Kidney capillary endothelial cell (primary cell): ENCODE data around the gene SLC29A4.
"Not testable (repeated sequence)": the region's sequence is repeated elsewhere in the genome, so short reads cannot be mapped to it uniquely, and the experiment has no call there.

Experiments
- DNase-seq: peaks from one replicate; pipeline ENCODE4 v3.0.0-alpha.2; 2018; ENCODE audit warnings: low spot score

SLC29A4 gene

GRCh38 chr7:5296611-5297226 is 14.0 kb downstream of the SLC29A4 start:
- DNase-seq: no peak

- DNase-seq: no peak
Measured at GRCh38 chr7:5300366-5300765, 17.6 kb downstream of the SLC29A4 start.

DNA sequence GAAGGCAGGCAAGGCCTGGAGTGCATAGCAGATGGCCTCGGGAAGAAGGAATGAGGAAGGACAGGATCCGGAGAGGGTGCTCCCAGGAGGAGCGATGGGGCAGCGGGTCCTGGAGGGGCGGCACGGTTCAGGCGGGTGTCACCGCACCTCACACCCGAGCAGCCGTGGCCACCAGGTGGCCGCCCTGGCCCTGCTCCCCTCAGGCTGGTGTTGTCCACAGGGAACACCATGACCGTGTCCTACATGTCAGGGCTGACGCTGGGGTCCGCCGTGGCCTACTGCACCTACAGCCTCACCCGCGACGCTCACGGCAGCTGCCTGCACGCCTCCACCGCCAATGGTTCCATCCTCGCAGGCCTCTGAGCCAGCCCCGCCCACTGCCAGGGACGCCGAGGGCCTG is 19.8 kb downstream of the SLC29A4 start:
- DNase-seq: no peak

- no peak for DNase-seq
Measured at GRCh38 chr7:5303061-5303460, 20.3 kb downstream of the SLC29A4 start.

- no peak for DNase-seq
Measured at GRCh38 chr7:5303591-5304505, 21.1 kb downstream of the SLC29A4 start.

GRCh38 chr7:5305050-5305449 is 22.3 kb downstream of the SLC29A4 start:
- DNase-seq: not testable (repeated sequence)

DNA sequence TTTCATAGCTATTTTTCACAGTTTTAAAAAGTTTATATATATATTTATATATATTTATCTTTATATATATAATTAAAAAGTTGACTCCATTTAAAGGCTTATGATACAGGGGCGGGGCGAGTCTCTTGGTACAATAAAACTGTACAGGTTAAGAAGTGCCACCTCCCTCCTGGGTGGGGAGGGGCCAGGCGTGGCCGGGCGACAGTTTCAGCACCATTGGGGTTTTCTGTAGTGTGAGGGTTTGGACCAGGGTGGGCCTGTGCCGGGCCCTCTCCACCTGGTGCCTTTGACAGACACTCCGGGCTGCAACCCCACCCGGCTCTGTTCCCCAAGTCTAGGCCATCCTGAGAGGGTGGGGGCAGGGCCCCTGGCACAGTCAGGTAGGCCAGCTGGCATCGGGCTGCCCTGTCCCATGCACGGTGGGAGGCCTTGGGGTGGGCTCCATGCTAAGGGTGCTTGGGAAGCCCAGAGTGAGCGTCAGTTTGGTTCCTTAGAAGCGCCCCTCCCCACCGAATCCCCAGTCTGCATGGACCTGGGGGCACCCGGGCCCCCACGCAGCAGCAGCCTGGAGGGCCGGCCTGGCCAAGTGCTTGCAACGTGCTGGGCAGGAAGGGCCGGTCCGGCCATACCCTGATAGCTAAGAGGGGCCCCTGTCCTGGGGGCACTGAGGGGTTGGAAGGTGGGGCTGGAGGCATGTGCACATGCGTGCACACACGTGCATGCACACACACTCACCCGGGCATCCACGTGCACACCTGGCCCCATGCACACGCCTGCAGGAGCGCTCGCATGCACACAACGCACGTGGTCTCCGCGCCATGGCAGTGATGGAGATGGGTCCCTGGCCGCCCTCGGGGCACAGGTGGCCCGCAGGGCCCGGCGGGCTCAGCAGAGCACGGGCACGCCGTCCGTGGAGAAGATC is 24.7 kb downstream of the SLC29A4 start:
- DNase-seq: not testable (repeated sequence)

- no peak for DNase-seq
Measured at GRCh38 chr7:5309146-5309545, 26.4 kb downstream of the SLC29A4 start.

DNA sequence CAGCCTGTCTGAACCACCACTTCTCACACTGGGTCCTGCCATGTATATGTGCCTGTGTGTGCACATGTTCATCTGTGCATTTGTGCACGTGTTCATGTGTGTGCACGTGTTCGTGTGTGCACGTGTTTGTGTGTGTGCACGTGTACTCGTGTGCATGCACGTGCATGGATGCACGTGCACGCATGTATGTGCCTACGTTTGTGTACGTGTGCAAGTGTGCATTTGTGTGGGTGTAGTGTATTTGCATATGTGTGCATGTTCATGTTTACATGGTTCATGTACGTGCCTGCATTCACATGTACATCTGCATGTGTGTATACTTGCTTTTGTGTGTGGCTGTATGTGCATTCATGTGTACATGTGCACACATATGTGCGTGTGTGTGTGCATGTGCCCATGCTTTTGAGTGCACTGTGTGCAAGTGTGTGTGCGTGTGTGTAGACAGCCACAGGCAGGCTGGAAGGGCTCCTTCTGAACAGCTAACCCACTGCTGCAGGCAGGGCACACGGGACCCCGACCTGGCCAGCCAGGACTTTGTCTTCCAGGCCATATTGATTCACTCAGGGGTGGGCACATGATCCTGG is 28.2 kb downstream of the SLC29A4 start:
- no peak for DNase-seq

DNA sequence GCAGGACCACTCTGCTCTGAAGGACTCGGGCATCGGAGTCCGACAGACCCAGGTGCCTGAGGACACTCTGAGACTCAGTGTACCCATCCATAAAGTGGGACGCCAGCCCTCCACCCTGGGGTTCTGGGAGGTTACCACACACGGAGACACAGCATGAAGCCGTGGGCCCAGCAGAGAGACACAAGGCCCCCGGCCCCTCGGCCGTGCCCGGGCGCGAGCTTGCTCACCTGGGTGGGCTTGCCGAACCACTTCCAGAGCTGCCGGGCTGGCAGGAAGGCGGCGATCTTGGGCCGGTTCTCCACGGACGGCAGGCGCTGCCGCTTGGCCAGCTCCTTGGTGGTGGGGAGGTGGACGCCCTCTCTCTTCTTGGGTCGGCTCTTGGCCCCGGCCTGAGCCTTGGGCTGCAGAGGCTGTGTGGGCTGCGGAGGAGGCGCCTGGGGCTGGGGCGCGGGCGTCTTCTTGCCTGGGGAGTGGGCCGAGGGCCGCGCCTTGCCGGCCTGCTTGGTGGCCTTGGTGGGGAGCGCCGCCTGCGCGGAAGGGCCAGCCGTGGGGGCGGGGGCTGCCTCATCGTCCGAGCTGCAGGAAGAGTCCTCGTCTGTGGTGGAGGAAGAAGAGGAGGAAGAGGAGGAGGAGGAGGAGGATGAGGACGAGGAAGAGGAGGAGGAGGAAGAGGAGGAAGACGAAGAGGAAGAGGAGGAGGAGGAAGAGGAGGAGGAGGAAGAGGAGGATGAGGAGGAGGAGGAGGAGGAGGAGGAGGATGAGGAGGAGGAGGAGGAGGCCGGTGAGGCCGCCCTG is 29.7 kb downstream of the SLC29A4 start:
- not testable (repeated sequence) for DNase-seq

GRCh38 chr7:5313076-5313885 is 30.5 kb downstream of the SLC29A4 start:
- DNase-seq: not testable (repeated sequence)

GRCh38 chr7:5314864-5315263 is 32.1 kb downstream of the SLC29A4 start:
- no peak for DNase-seq

- DNase-seq: no peak
Measured at GRCh38 chr7:5315761-5316160, 33.0 kb downstream of the SLC29A4 start.

DNA sequence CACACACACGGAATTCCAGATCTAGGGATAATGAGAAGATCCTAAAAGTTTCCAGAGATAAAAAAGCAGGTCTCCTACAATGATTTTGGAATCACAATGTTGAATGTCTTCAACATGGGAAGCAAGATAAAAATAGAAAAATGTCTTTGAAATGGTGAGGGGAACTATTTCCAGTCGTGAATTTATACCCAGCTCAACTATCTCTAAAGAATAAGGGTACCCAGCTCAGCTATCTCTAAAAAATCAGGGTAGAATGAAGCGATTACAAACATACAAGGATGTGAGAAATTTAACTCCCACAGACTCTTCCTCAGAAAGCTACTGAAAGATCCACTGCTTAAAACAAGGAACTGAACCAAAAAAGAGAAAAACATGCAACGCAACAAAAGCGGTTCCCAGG is 35.9 kb downstream of the SLC29A4 start:
- not testable (repeated sequence) for DNase-seq

- DNase-seq: no peak
Measured at GRCh38 chr7:5320391-5320790, 37.6 kb downstream of the SLC29A4 start.

- DNase-seq: no peak
Measured at GRCh38 chr7:5320802-5321396, 38.2 kb downstream of the SLC29A4 start.

DNA sequence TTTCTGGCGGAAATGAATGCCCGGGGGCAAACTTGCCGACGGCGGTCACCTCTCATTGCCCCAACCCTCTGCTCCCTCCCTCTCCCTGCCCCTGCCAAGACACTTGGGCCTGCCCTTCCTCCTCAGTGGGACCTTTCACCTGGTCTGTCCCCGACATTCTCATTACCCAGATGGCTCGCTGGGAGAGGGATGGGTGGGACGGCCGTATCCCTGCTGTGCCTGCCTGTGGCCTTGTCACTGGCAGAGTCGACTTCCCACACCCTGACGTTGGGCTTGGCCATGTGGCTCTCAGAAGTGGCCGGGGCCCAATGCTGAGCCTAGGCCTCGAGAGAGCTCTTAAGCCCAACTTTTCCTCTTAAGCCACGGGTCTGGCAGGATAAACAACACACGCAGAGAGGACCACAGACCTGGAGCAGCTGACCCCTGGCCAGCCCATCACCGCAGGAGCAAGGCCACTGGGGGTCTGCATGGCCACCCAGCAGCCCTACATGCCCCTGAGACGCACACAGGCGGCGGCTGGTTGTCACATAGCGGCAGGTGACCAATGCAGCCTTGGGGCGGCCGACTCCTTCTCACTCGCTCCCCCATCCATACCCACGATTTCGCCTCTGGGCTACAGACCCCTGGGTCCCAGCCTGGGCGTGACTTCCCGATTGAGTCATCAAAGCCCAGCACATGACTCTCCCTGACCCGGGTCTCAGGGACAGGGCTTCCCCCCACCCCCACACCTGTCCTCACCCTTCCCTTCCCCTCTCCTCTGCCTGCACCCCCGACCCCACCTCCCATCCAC is 40.1 kb downstream of the SLC29A4 start:
- DNase-seq: no peak

DNA sequence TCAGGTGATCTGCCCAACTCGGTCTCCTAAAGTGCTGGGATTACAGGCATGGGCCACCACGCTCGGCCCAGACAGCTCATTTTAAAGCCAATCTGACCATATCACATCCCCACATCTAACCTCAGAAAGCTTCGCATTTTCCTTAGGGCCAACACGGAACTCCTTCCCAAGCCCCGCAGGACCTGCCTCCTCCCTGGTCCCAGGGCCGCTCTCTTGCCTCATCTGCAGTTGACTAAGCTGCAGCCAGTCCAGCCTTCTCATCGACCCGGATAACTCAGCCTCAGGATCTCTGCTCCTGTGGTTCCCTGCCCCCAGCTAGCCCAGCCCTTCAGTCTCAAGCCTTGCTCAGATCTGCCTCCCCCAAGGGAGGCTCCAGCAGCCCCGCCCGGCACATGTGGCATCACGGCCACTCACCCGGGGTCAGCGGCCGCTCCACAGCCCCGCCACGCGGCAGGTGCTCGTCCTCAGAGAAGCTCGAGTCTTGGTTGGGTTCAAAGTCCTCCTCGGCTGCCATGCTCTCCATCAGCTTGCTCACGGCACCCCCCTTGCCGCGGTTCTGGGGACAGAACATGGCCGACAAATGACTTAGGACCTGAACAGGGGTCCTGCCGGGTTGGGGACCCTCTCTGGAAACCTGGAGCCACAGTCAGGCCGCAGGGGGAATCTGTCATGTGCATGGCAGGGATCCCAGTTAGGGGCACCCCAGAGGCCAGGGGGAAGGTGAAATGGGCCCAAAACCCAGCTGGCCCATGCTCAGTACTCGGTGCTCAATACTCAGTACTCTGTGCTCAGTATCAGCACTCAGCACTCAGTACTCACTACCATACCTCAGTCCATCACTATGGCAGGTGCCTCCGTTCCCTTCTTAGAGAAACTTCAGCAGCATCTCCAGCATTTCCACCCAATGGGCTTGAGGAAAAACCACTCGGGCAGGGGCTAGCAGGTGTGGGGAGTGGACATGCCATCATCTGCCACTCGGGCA is 41.3 kb downstream of the SLC29A4 start:
- not testable (repeated sequence) for DNase-seq
